Heart left ventricle (tissue), 16 donors: ENCODE measurements around the gene SEPTIN3. TPM values are rescaled to one million over a fixed set of nuclear protein-coding genes. Genes with fewer than 3 reads are reported as not detected.

ENCODE experiments used
- ATAC-seq, 4 donors: fragments of 200-7000 bp; cut with Tn5 transposase; one replicate each; pipeline ENCODE4 v1.9.1; 2020 to 2022; ENCODE audit warnings: moderate library complexity in 4 of 4, mild to moderate bottlenecking in 3 of 4, moderate number of reproducible peaks in 1 of 4
- DNase-seq, 5 donors: peaks; one replicate each; pipeline ENCODE4 v3.0.0-alpha.2; 2020
- H3K27ac ChIP-seq, 12 donors: fragments of 200-600 bp; sonication (generic) in 4 of 12; one replicate each; pipeline versions ENCODE4 v1.5.0 to v1.8.0; 2016 to 2022; ENCODE audit warnings: mild to moderate bottlenecking in 2 of 12
- H3K27me3 ChIP-seq, 9 donors: fragments of 200-600 bp; sonication (generic) in 2 of 9; one replicate each; pipeline versions ENCODE4 v1.5.1 to v1.8.0; 2016 to 2022; ENCODE audit warnings: mild to moderate bottlenecking in 3 of 9
- H3K36me3 ChIP-seq, 9 donors: fragments of 200-600 bp; sonication (generic) in 2 of 9; one replicate each; pipeline versions ENCODE4 v1.5.0 to v1.8.0; 2018 to 2022; ENCODE audit warnings: mild to moderate bottlenecking in 2 of 9
- H3K4me1 ChIP-seq, 12 donors: fragments of 200-600 bp; sonication (generic) in 4 of 12; one replicate each; pipeline versions ENCODE4 v1.5.0 to v1.8.0; 2016 to 2022; ENCODE audit warnings: mild to moderate bottlenecking in 3 of 12
- H3K4me3 ChIP-seq, 12 donors: fragments of 200-600 bp; sonication (generic) in 4 of 12; one replicate each; pipeline versions ENCODE4 v1.5.0 to v1.8.0; 2017 to 2022; ENCODE audit warnings: mild to moderate bottlenecking in 9 of 12, moderate library complexity in 4 of 12
- H3K9me3 ChIP-seq, 12 donors: fragments of 200-600 bp; sonication (generic) in 4 of 12; one replicate each; pipeline versions ENCODE4 v1.5.0 to v1.8.0; 2016 to 2022; ENCODE audit warnings: mild to moderate bottlenecking in 1 of 12
- POLR2A ChIP-seq, 2 donors: fragments of 450-650 bp; IDR thresholded peaks; one replicate each; pipeline ENCODE4 v1.6.1; 2017; ENCODE audit warnings: antibody characterized with exemption in 2 of 2, mild to moderate bottlenecking in 2 of 2, moderate library complexity in 2 of 2
- WGBS, 4 donors: extraction: QIAGEN DNeasy Blood & Tissue Kit in 2 of 4; methylation state at CpG; one replicate each; pipeline versions ENCODE4 v1.1.5 to v1.1.7; 2013 to 2018; 5-methylcytosine and 5-hydroxymethylcytosine counted together
- intact Hi-C, 10 donors: fragments of 100-400 bp; cut with DNase I; formaldehyde crosslinking; loops; one replicate each; pipeline versions ENCODE4 v1.11.1 to v1.14.2; 2022
- polyA plus RNA-seq, 2 donors: library from polyadenylated mRNA; stranded (reverse); fragments of 200-250 nt; gene quantifications; one replicate each; pipeline ENCODE4 v1.2.3, GENCODE V29; 2013
- total RNA-seq, 9 donors: library from RNA; depleted of rRNA in 2 of 9; stranded (reverse); fragments of >200 nt in 2 of 9; fragmentation: NEBNext Ultra II Directional in 3 of 9; extraction: Animal tissue kit (Norgen Biotek cat#: 25700) in 3 of 9; gene quantifications; one replicate each; pipeline versions ENCODE4 v1.1.0 to v1.2.4, GENCODE V29; 2016 to 2023
- TF ChIP-seq, protein P1 (sequence below), 12 donors: fragments of 200-600 bp; sonication (generic) in 4 of 12; IDR thresholded peaks; one replicate each; pipeline versions ENCODE4 v1.5.0 to v1.8.0; 2018 to 2022; ENCODE audit warnings: antibody characterized with exemption in 12 of 12, mild to moderate bottlenecking in 5 of 12
- donor health status: ischemic (EF 13 %, LVEDD 7.1; RV severe dilation, severe dysfunction).
- donor health status: healthy with polysubstance abuse.
- donor health status: DM: no; HTN: yes; CAD: no.
- donor health status: DM: no; HTN: no; CAD: no.
- donor health status: ischemic (EF 25% LVEDD 6.9; RV normal size, moderate dysfunction).
- donor health status: ischemic (EF 25% LVEDD 5.7; RV mildly dilated, moderate dysfunction).
- donor health status: healthy.
- donor health status: DM: yes; HTN: yes; CAD: no.
- donor health status: ischemic (EF 35%, LVEDD 5.7; RV mildly dilated, moderate dysfunction).
- donor health status: nonischemic (EF 11% LVEDD 7.7; RV severe dilation, severe dysfunction).
- donor health status: DM: yes; HTN: yes; CAD: no.
- donor health status: PGD.
- donor health status: ischemic (EF 29% LVEDD 5.4; RV normal size, mild dysfunction).
- donor health status: nonischemic (EF 23%, LVEDD 6.1; RV moderate dilation, normal function).

The SEPTIN3 gene
- total and polyA plus RNA-seq, 11 donors = 0.03 to 0.53 (median 0.13) TPM; not detected in 3

DNA sequence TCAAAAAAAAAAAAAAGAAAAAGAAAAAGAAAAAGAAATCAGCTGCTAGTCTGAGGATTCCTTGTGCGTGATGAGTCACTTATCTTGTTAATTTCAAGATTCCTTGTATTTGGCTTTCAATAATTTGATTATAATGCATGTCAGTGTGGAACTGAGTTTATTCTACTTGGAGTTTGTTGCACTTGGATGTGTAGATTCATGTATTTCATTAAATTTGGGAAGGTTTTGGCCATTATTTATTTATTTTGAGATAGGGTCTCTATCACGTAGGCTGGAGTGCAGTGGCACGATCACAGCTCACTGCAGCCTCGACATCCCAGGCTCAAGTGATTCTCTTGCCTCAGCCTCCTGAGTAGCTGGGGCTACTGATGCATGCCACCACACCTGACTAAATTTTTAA lies 44.1 kb downstream of the SEPTIN3 start:
- DNase-seq (no peak), ATAC-seq (no peak)
- no peaks in the 10 kb centered on the region for H3K36me3 ChIP-seq
- intact Hi-C loops = no loop called here
- no peaks in the 10 kb centered on the region for H3K4me1 ChIP-seq
- H3K9me3 ChIP-seq = peaks cover 0 to 32% (median 17%) of the 10 kb centered on the region in 12 donors
- H3K27me3 ChIP-seq = peaks cover 0 to 4% (median 0%) of the 10 kb centered on the region in 9 donors
- H3K4me3 ChIP-seq = no peak overlapping the region
- 66 to 88% (median 85%) methylated on average over 4 of the region's 4 CpGs for WGBS, 4 donors
- TF ChIP-seq, protein P1, sequence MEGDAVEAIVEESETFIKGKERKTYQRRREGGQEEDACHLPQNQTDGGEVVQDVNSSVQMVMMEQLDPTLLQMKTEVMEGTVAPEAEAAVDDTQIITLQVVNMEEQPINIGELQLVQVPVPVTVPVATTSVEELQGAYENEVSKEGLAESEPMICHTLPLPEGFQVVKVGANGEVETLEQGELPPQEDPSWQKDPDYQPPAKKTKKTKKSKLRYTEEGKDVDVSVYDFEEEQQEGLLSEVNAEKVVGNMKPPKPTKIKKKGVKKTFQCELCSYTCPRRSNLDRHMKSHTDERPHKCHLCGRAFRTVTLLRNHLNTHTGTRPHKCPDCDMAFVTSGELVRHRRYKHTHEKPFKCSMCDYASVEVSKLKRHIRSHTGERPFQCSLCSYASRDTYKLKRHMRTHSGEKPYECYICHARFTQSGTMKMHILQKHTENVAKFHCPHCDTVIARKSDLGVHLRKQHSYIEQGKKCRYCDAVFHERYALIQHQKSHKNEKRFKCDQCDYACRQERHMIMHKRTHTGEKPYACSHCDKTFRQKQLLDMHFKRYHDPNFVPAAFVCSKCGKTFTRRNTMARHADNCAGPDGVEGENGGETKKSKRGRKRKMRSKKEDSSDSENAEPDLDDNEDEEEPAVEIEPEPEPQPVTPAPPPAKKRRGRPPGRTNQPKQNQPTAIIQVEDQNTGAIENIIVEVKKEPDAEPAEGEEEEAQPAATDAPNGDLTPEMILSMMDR (IDR thresholded peaks at IDR 0.05) = no peak
- no peak for TF ChIP-seq POLR2A (IDR thresholded peaks at IDR 0.05)
- H3K27ac ChIP-seq = no peak overlapping the region

DNA sequence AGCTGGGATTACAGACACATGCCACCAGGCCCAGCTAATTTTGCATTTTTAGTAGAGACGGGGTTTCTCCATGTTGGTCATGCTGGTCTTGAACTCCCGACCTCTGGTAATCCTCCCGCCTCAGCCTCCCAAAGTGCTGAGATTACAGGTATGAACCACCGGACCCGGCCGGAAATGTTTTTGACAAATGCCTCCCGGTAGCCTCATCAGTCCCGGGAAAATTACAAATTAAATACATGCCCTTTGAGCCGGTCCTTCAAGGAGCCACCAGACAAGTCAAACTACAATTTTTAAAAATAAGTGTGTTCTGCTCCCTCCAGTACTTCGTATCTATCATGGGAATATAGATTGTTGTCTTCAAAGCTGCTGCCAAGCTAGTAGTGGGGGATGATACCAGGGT lies 46.9 kb downstream of the SEPTIN3 start:
- Histone ChIP-seq H3K27ac (no peak overlapping the region), H3K27me3 (peaks cover 0 to 4% (median 0%) of the 10 kb centered on the region in 9 donors), H3K4me1 (no peaks in the 10 kb centered on the region), H3K4me3 (no peak overlapping the region), H3K9me3 (peaks cover 0 to 10% (median 2%) of the 10 kb centered on the region in 12 donors), H3K36me3 (no peaks in the 10 kb centered on the region)
- ATAC-seq = no peak
- no peak for TF ChIP-seq POLR2A (IDR thresholded peaks at IDR 0.05)
- TF ChIP-seq, protein P1 (IDR thresholded peaks at IDR 0.05) = no peak
- intact Hi-C loops = no loop called here
- no peak for DNase-seq
- WGBS, 4 donors = 77 to 86% (median 82%) methylated on average over 10 of the region's 10 CpGs

DNA sequence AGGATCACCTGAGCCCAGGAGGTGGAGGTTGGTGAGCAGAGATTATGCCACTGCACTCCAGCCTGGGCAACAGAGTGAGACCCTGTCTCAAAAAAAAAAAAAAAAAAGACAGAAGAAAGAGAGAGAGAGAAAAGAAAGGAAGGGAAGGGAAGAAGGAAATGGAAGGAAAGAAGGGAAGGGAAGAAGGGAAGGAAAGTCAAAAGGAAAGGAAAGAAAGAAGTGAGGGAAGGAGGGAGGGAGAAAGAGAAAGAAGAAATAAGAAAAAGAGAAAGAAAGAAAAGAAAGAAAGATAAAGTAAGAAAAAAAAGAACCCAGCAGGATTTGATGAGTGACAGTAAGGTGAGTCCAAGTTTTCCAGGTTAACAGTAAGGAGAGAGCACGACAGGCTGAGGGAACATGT lies 49.0 kb downstream of the SEPTIN3 start:
- no peak for DNase-seq
- WGBS, 4 donors = 44 to 63% (median 51%) methylated on average over 1 of the region's 1 CpG
- Histone ChIP-seq H3K27ac (no peak overlapping the region), H3K4me3 (no peak overlapping the region), H3K36me3 (no peaks in the 10 kb centered on the region), H3K9me3 (peaks cover 0 to 4% (median 0%) of the 10 kb centered on the region in 12 donors), H3K27me3 (peaks cover 0 to 4% (median 0%) of the 10 kb centered on the region in 9 donors), H3K4me1 (peaks cover 0 to 7% (median 0%) of the 10 kb centered on the region in 12 donors)
- TF ChIP-seq, protein P1 (IDR thresholded peaks at IDR 0.05) = no peak
- no peak for TF ChIP-seq POLR2A (IDR thresholded peaks at IDR 0.05)
- no peak for ATAC-seq
- intact Hi-C loops = no loop called here

Other genes with a start within 250 kb of the SEPTIN3 start
- 10 to 100 TPM in 1 of 9 donors, 1 to 10 TPM in 8; 2.3 to 10.2 (median 3.5) TPM for gene CCDC134, start 168.8 kb upstream of the SEPTIN3 start, total RNA-seq
- gene CCDC134, start 168.8 kb upstream of the SEPTIN3 start, polyA plus RNA-seq = 1 to 10 TPM; 2.2 to 5.0 TPM
- gene SREBF2, start 136.3 kb upstream of the SEPTIN3 start, total RNA-seq = 100 to 1,000 TPM in 3 of 9 donors, 10 to 100 TPM in 6; 49.1 to 109 (median 73.0) TPM
- gene SREBF2, start 136.3 kb upstream of the SEPTIN3 start, polyA plus RNA-seq = 100 to 1,000 TPM in 1 of 2 donors, 10 to 100 TPM in 1; 39.4 to 115 TPM
- gene SHISA8, start 54.4 kb upstream of the SEPTIN3 start, total RNA-seq = 1 to 10 TPM in 4 of 9 donors, under 1 TPM in 5; 0.48 to 4.4 (median 1.00) TPM
- gene SHISA8, start 54.4 kb upstream of the SEPTIN3 start, polyA plus RNA-seq = 1 to 10 TPM in 1 of 2 donors, not detected in 1; 1.7 TPM
- under 1 TPM in 8 of 9 donors, not detected in 1; 0.35 to 0.61 (median 0.44) TPM for gene TNFRSF13C, start 42.6 kb upstream of the SEPTIN3 start, total RNA-seq
- under 1 TPM; 0.07 to 0.34 TPM for gene TNFRSF13C, start 42.6 kb upstream of the SEPTIN3 start, polyA plus RNA-seq
- 1 to 10 TPM in 2 of 9 donors, under 1 TPM in 3, not detected in 4; 0.21 to 6.9 (median 0.52) TPM for gene CENPM, start 22.3 kb upstream of the SEPTIN3 start, total RNA-seq
- gene CENPM, start 22.3 kb upstream of the SEPTIN3 start, polyA plus RNA-seq = under 1 TPM; 0.30 to 0.79 TPM
- 1 to 10 TPM in 1 of 9 donors, under 1 TPM in 7, not detected in 1; 0.30 to 1.1 (median 0.40) TPM for gene WBP2NL, start 29.3 kb downstream of the SEPTIN3 start, total RNA-seq
- under 1 TPM; 0.11 TPM for gene WBP2NL, start 29.3 kb downstream of the SEPTIN3 start, polyA plus RNA-seq
- 10 to 100 TPM; 10.6 to 48.3 (median 13.8) TPM for gene NAGA, start 101.4 kb downstream of the SEPTIN3 start, total RNA-seq
- 10 to 100 TPM in 1 of 2 donors, 1 to 10 TPM in 1; 5.2 to 14.7 TPM for gene NAGA, start 101.4 kb downstream of the SEPTIN3 start, polyA plus RNA-seq
- 1 to 10 TPM; 1.8 to 6.9 (median 4.7) TPM for gene PHETA2, start 104.8 kb downstream of the SEPTIN3 start, total RNA-seq
- 1 to 10 TPM; 2.6 to 6.3 TPM for gene PHETA2, start 104.8 kb downstream of the SEPTIN3 start, polyA plus RNA-seq
- gene SMDT1, start 110.3 kb downstream of the SEPTIN3 start, total RNA-seq = 100 to 1,000 TPM in 7 of 9 donors, 10 to 100 TPM in 2; 15.3 to 179 (median 115) TPM
- gene SMDT1, start 110.3 kb downstream of the SEPTIN3 start, polyA plus RNA-seq = 100 to 1,000 TPM; 121 to 235 TPM
- gene NDUFA6, start 121.3 kb downstream of the SEPTIN3 start, total RNA-seq = 100 to 1,000 TPM; 159 to 294 (median 255) TPM
- 100 to 1,000 TPM; 314 to 601 TPM for gene NDUFA6, start 121.3 kb downstream of the SEPTIN3 start, polyA plus RNA-seq
- gene CYP2D6, start 161.4 kb downstream of the SEPTIN3 start, total RNA-seq = under 1 TPM in 8 of 9 donors, not detected in 1; 0.12 to 0.47 (median 0.30) TPM
- under 1 TPM; 0.19 to 0.23 TPM for gene CYP2D6, start 161.4 kb downstream of the SEPTIN3 start, polyA plus RNA-seq